ENCODE measurements around the gene UBE3D. TPM values are rescaled to one million over a fixed set of nuclear protein-coding genes. Genes with fewer than 3 reads are reported as not detected.

UBE3D gene
- total and polyA plus RNA-seq, 10 donors = 3.8 to 20.6 (median 8.1) TPM

DNA sequence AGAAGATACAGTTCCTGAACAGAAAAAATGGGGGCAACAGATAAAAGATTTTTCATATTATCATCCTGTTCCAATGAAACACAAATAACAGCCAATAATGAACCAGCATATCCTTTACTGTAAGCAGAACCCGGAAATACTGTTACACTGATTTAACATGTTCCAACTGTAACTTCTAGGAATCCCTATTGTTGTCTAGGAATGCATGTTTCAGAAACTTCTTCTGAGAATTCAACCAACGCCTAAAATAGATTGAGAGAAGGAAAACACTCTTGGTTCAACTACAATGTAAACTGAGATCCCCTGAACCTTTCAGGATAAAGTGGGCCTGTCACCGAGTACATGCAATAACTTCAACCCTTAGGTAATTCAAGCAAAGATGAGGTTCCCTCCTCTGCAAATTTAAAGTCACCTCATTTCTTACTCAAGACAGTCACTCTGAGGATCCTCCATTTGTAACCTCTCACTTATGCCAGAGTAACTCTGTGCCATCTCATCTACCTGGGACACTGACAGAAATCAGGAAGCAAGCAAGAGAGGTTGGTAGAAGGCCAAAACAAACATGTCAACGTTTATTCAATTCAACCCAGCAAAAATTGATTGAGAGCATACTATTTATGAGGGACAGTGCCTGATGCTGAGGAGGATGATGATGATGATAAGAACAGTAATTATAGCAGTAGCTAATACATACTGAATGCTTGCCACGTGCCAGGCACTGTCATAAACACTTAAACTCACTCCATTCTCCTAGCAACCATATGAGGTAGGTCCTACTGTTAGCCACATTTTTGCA lies 14.1 kb downstream of the UBE3D start:
- intact Hi-C loops (cut with DNase I; ENCODE audit: low total_unique reads) = no loop called here
- Histone ChIP-seq H3K27me3 (replicated peaks in 1 of 7) (no peaks in the 10 kb centered on the region), H3K9me3 (no peaks in the 10 kb centered on the region), H3K4me3 (no peak overlapping the region), H3K27ac (no peak overlapping the region), H3K4me1 (peaks cover 0 to 6% (median 2%) of the 10 kb centered on the region in 6 donors), H3K36me3 (peaks cover 0 to 65% (median 11%) of the 10 kb centered on the region in 6 donors)
- no peak for DNase-seq
- WGBS, 5 donors = 62 to 79% (median 72%) methylated on average over 5 of the region's 5 CpGs
- TF ChIP-seq POLR2A (IDR thresholded peaks at IDR 0.05) = no peak
- TF ChIP-seq, protein P1, sequence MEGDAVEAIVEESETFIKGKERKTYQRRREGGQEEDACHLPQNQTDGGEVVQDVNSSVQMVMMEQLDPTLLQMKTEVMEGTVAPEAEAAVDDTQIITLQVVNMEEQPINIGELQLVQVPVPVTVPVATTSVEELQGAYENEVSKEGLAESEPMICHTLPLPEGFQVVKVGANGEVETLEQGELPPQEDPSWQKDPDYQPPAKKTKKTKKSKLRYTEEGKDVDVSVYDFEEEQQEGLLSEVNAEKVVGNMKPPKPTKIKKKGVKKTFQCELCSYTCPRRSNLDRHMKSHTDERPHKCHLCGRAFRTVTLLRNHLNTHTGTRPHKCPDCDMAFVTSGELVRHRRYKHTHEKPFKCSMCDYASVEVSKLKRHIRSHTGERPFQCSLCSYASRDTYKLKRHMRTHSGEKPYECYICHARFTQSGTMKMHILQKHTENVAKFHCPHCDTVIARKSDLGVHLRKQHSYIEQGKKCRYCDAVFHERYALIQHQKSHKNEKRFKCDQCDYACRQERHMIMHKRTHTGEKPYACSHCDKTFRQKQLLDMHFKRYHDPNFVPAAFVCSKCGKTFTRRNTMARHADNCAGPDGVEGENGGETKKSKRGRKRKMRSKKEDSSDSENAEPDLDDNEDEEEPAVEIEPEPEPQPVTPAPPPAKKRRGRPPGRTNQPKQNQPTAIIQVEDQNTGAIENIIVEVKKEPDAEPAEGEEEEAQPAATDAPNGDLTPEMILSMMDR (IDR thresholded peaks at IDR 0.05 in 8 of 11, conservative IDR thresholded peaks at IDR 0.05 in 3 of 11) = no peak
- TF ChIP-seq POLR2AphosphoS5 (IDR thresholded peaks at IDR 0.05) = no peak

DNA sequence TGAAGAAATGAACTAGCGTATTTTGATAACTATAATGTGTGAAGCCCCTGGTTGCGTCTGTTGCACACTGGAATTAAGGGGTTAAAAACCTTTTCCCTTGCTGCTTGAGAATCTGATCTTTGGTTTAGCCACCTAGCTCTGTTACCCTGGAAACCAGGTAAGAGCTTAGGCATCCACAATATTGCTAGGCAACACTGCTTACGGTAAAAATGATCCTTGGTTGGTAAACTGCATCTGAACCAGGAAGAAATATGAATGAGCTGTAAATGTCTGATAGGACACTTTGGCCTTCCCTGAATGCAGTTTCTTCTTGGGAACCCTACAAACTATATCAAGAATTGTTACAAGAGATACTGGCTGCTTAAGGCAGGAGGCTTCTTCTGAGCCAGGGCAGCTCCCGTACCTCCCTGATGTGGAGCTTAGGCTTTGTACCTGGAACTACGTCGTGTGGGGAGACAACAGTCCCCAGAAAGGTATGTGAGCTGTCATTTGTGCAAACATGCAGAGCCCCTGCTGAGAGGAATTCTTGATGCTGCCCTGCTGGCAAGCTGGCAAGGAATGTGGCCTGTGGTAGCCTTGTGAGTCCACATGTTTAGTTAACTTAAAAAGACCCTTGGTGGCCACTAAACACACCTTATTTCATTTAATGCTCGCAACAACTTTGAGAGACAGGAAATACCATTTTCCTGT lies 18.4 kb downstream of the UBE3D start:
- 92 to 95% (median 93%) methylated on average over 7 of the region's 7 CpGs for WGBS, 5 donors
- Histone ChIP-seq H3K27me3 (replicated peaks in 1 of 7) (no peaks in the 10 kb centered on the region), H3K27ac (no peak overlapping the region), H3K4me3 (no peak overlapping the region), H3K4me1 (no peaks in the 10 kb centered on the region), H3K36me3 (peaks cover 0 to 51% (median under 1%) of the 10 kb centered on the region in 6 donors), H3K9me3 (no peaks in the 10 kb centered on the region)
- DNase-seq = no peak
- no peak for TF ChIP-seq POLR2AphosphoS5 (IDR thresholded peaks at IDR 0.05)
- TF ChIP-seq, protein P1 (IDR thresholded peaks at IDR 0.05 in 8 of 11, conservative IDR thresholded peaks at IDR 0.05 in 3 of 11) = no peak
- no peak for TF ChIP-seq POLR2A (IDR thresholded peaks at IDR 0.05)
- intact Hi-C loops (cut with DNase I; ENCODE audit: low total_unique reads) = no loop called here

GRCh38 chr6:83044091-83044768 lies 21.4 kb downstream of the UBE3D start:
- Histone ChIP-seq H3K4me1 (no peaks in the 10 kb centered on the region), H3K9me3 (no peaks in the 10 kb centered on the region), H3K27ac (no peak overlapping the region), H3K36me3 (peaks cover 0 to 26% (median 0%) of the 10 kb centered on the region in 6 donors), H3K4me3 (no peak overlapping the region), H3K27me3 (replicated peaks in 1 of 7) (no peaks in the 10 kb centered on the region)
- 84 to 89% (median 87%) methylated on average over 6 of the region's 6 CpGs for WGBS, 5 donors
- no peak for DNase-seq
- intact Hi-C loops (cut with DNase I; ENCODE audit: low total_unique reads) = no loop called here
- TF ChIP-seq POLR2AphosphoS5 (IDR thresholded peaks at IDR 0.05) = no peak
- TF ChIP-seq, protein P1 (IDR thresholded peaks at IDR 0.05 in 8 of 11, conservative IDR thresholded peaks at IDR 0.05 in 3 of 11) = no peak
- TF ChIP-seq POLR2A (IDR thresholded peaks at IDR 0.05) = no peak
